DOHH2 (cell line): ENCODE data around the gene ZBED5.

Source experiments
- H3F3A ChIP-seq: fragments of 200-600 bp; sonication (generic), shearing (Covaris generic); 2 replicates; pipeline ENCODE4 v1.6.0; 2016; ENCODE audit warnings: antibody characterized with exemption, mild to moderate bottlenecking; ENCODE audit not compliant: control insufficient read depth, insufficient read depth
- H3K27ac ChIP-seq: fragments of 200-600 bp; sonication (generic); 2 replicates; pipeline ENCODE4 v1.5.1; 2014; ENCODE audit warnings: low read depth, mild to moderate bottlenecking, low read length, moderate library complexity
- H3K27me3 ChIP-seq: fragments of 200-600 bp; sonication (generic); 2 replicates; pipeline ENCODE4 v1.6.1; 2014; ENCODE audit warnings: mild to moderate bottlenecking, low read length, mixed read lengths; ENCODE audit not compliant: control insufficient read depth
- H3K36me3 ChIP-seq: fragments of 200-600 bp; sonication (generic); 2 replicates; pipeline ENCODE4 v1.6.1; 2014; ENCODE audit warnings: mild to moderate bottlenecking, low read length, moderate library complexity, mixed read lengths; ENCODE audit not compliant: control insufficient read depth
- H3K4me1 ChIP-seq: fragments of 200-600 bp; sonication (generic); 2 replicates; pipeline ENCODE4 v1.6.1; 2014; ENCODE audit warnings: mild to moderate bottlenecking, low read length, mixed read lengths; ENCODE audit not compliant: control insufficient read depth
- H3K4me2 ChIP-seq: fragments of 200-600 bp; sonication (generic); 2 replicates; pipeline ENCODE4 v1.6.0; 2014; ENCODE audit warnings: mild to moderate bottlenecking, low read length, moderate library complexity
- H3K4me3 ChIP-seq: fragments of 200-600 bp; sonication (generic); 2 replicates; pipeline ENCODE4 v1.5.1; 2014; ENCODE audit warnings: mild to moderate bottlenecking, low read length, mixed read lengths
- H3K79me2 ChIP-seq: fragments of 200-600 bp; sonication (generic); 2 replicates; pipeline ENCODE4 v1.6.1; 2014; ENCODE audit warnings: mild to moderate bottlenecking, low read length, mixed read lengths; ENCODE audit not compliant: control insufficient read depth
- H3K9me2 ChIP-seq: fragments of 200-600 bp; sonication (generic); replicated peaks from 2 replicates; pipeline ENCODE4 v1.6.1; 2014; ENCODE audit warnings: mild to moderate bottlenecking, low read length, mixed read lengths; ENCODE audit not compliant: control insufficient read depth
- H3K9me3 ChIP-seq: fragments of 200-600 bp; sonication (generic); 2 replicates; pipeline ENCODE4 v1.6.1; 2014; ENCODE audit warnings: antibody characterized with exemption, low read length, mixed read lengths; ENCODE audit not compliant: control insufficient read depth, insufficient read depth
- H4K20me1 ChIP-seq: fragments of 200-600 bp; sonication (generic); 2 replicates; pipeline ENCODE4 v1.6.0; 2014; ENCODE audit warnings: low read depth, mild to moderate bottlenecking, antibody characterized with exemption, low read length, moderate library complexity; ENCODE audit not compliant: control insufficient read depth, insufficient read depth
- EZH2phosphoT487 ChIP-seq: fragments of 200-600 bp; sonication (generic); IDR thresholded peaks from 2 replicates; pipeline ENCODE4 v1.6.1; 2017; ENCODE audit warnings: borderline replicate concordance, mild to moderate bottlenecking, antibody characterized with exemption, low read length, moderate library complexity, mixed read lengths
- TF ChIP-seq, protein P1 (sequence below): fragments of 200-600 bp; sonication (generic); IDR thresholded peaks from one replicate; pipeline ENCODE4 v1.5.1; 2014; ENCODE audit warnings: antibody characterized with exemption, mild to moderate bottlenecking, low read depth, low read length; ENCODE audit not compliant: poor library complexity, severe bottlenecking

The ZBED5 gene

DNA sequence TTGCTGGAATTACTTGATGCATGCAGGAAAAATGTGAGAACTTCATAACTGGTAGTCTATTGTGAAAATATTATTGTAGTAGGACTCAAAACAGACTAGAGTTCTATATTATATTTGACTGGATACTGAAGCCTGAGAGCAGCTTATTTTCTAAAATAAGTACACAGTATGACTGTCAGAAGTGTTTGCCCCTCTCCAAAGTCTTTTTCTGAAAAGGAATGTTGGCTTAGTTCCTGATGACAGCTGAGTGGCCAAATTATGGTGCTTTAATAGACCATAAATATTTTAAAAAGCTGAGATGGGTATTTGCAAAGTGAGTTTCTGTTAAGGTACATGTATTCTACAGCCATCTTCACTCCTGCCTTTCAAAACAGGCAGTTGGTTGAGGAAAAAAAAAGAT is 13.1 kb downstream of the ZBED5 start:
- TF ChIP-seq, protein P1, sequence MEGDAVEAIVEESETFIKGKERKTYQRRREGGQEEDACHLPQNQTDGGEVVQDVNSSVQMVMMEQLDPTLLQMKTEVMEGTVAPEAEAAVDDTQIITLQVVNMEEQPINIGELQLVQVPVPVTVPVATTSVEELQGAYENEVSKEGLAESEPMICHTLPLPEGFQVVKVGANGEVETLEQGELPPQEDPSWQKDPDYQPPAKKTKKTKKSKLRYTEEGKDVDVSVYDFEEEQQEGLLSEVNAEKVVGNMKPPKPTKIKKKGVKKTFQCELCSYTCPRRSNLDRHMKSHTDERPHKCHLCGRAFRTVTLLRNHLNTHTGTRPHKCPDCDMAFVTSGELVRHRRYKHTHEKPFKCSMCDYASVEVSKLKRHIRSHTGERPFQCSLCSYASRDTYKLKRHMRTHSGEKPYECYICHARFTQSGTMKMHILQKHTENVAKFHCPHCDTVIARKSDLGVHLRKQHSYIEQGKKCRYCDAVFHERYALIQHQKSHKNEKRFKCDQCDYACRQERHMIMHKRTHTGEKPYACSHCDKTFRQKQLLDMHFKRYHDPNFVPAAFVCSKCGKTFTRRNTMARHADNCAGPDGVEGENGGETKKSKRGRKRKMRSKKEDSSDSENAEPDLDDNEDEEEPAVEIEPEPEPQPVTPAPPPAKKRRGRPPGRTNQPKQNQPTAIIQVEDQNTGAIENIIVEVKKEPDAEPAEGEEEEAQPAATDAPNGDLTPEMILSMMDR, result no peak
- TF ChIP-seq EZH2phosphoT487, result no peak
- H3K79me2 ChIP-seq, result no peaks in the 10 kb centered on the region
- no peak overlapping the region for H3K4me2 ChIP-seq
- no peaks in the 10 kb centered on the region for H3K9me2 ChIP-seq
- peaks cover 3% of the 10 kb centered on the region; the same call in 1 of the 2 replicates for H3K4me1 ChIP-seq
- no peak overlapping the region for H3K27ac ChIP-seq
- H3F3A ChIP-seq, result no peaks in the 10 kb centered on the region
- H3K36me3 ChIP-seq, result peaks cover 1% of the 10 kb centered on the region; the same call in 1 of the 2 replicates
- H3K4me3 ChIP-seq, result no peak overlapping the region
- H3K9me3 ChIP-seq, result no peaks in the 10 kb centered on the region
- no peaks in the 10 kb centered on the region for H4K20me1 ChIP-seq
- no peaks in the 10 kb centered on the region for H3K27me3 ChIP-seq

DNA sequence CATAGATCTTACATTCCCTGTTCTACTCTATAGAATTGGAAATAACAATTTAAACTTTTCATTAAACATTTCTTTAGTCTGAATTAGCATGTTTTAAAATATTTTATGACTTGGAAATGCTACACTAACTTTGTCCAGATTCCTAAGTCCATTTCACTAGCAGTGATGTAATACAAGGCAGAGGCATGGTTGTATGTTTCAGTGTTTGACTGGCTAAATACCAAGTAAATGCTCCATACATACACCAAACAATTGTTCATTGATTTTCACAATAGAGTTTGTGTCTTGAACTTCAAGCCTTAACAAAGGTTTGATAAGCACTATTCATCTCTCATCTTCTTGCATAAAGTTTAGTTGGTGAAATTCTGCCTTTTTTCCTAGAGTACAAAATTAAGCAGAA is 13.5 kb downstream of the ZBED5 start:
- H4K20me1 ChIP-seq, result no peaks in the 10 kb centered on the region
- peaks cover 3% of the 10 kb centered on the region; the same call in 1 of the 2 replicates for H3K4me1 ChIP-seq
- H3F3A ChIP-seq, result no peaks in the 10 kb centered on the region
- TF ChIP-seq, protein P1, result no peak
- TF ChIP-seq EZH2phosphoT487, result no peak
- no peaks in the 10 kb centered on the region for H3K36me3 ChIP-seq
- no peaks in the 10 kb centered on the region for H3K9me3 ChIP-seq
- no peak overlapping the region for H3K4me2 ChIP-seq
- no peak overlapping the region for H3K27ac ChIP-seq
- H3K9me2 ChIP-seq, result no peaks in the 10 kb centered on the region
- no peak overlapping the region for H3K4me3 ChIP-seq
- no peaks in the 10 kb centered on the region for H3K79me2 ChIP-seq
- H3K27me3 ChIP-seq, result no peaks in the 10 kb centered on the region

DNA sequence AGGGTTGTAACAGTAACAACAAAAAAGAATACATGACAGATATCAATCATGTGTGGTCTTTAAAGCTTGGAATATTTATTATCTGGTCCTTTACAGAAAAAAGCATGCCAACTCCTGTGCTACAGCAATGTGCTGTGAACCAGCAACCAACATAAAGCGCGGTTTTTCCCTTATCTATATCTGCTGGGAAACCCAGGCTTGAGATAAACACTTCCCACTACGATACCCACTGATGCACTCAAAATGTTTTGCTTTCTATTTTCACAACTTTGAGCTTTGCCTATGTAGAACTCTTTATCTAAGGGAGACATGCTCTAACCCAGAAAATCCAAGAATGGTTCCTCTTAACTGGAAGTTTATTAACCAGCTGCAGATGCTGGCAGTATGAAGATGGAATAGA is 19.0 kb downstream of the ZBED5 start:
- Histone ChIP-seq H3K4me2 (no peak overlapping the region), H3K9me2 (no peaks in the 10 kb centered on the region), H3K4me3 (no peak overlapping the region), H3K27me3 (no peaks in the 10 kb centered on the region), H3F3A (no peaks in the 10 kb centered on the region), H3K4me1 (peaks cover 3% of the 10 kb centered on the region; the same call in 1 of the 2 replicates), H3K9me3 (no peaks in the 10 kb centered on the region), H3K79me2 (no peaks in the 10 kb centered on the region), H3K36me3 (no peaks in the 10 kb centered on the region), H3K27ac (no peak overlapping the region), H4K20me1 (no peaks in the 10 kb centered on the region)
- no peak for TF ChIP-seq EZH2phosphoT487
- TF ChIP-seq, protein P1, result no peak
